ENCODE measurements around the gene DZIP3. TPM values are rescaled to one million over a fixed set of nuclear protein-coding genes. Genes with fewer than 3 reads are reported as not detected.
"Not testable (repeated sequence)": the region's sequence is repeated elsewhere in the genome, so short reads cannot be mapped to it uniquely, and the experiment has no call there.

Gene DZIP3
- total and polyA plus RNA-seq, 10 donors = 4.8 to 24.4 (median 15.2) TPM

- no peak for DNase-seq
- intact Hi-C loops (cut with DNase I; ENCODE audit: low total_unique reads) = no loop called here
- no peaks in the 10 kb centered on the region for H3K27me3 ChIP-seq (replicated peaks in 1 of 7)
- H3K4me3 ChIP-seq = no peak overlapping the region
- no peak for TF ChIP-seq POLR2A (IDR thresholded peaks at IDR 0.05)
- no peak for TF ChIP-seq POLR2AphosphoS5 (IDR thresholded peaks at IDR 0.05)
- no peak for TF ChIP-seq CTCF (IDR thresholded peaks at IDR 0.05 in 8 of 11, conservative IDR thresholded peaks at IDR 0.05 in 3 of 11)
- WGBS, 5 donors = 96 to 100% (median 100%) methylated on average over 1 of the region's 1 CpG
- peaks cover 0 to 49% (median 0%) of the 10 kb centered on the region in 6 donors for H3K36me3 ChIP-seq
- H3K9me3 ChIP-seq = no peaks in the 10 kb centered on the region
- H3K27ac ChIP-seq = no peak overlapping the region
- peaks cover 0 to 4% (median under 1%) of the 10 kb centered on the region in 6 donors for H3K4me1 ChIP-seq
Observed at GRCh38 chr3:108610651-108611050, 21.1 kb downstream of the DZIP3 start.

- H3K36me3 ChIP-seq = peaks cover 0 to 45% (median 5%) of the 10 kb centered on the region in 6 donors
- H3K27me3 ChIP-seq (replicated peaks in 1 of 7); H3K9me3 ChIP-seq; H3K27ac ChIP-seq; intact Hi-C loops (cut with DNase I; ENCODE audit: low total_unique reads); H3K4me1 ChIP-seq; H3K4me3 ChIP-seq; DNase-seq: not testable (repeated sequence)
- 96 to 99% (median 97%) methylated on average over 8 of the region's 8 CpGs for WGBS, 5 donors
Observed at GRCh38 chr3:108616090-108616489, 26.6 kb downstream of the DZIP3 start.

- H3K36me3 ChIP-seq = peaks cover 0 to 28% (median 6%) of the 10 kb centered on the region in 6 donors
- H3K27me3 ChIP-seq (replicated peaks in 1 of 7) = no peaks in the 10 kb centered on the region
- no peak for DNase-seq
- intact Hi-C loops (cut with DNase I; ENCODE audit: low total_unique reads) = no loop called here
- WGBS, 5 donors = 90 to 99% (median 95%) methylated on average over 1 of the region's 1 CpG
- H3K4me1 ChIP-seq = no peaks in the 10 kb centered on the region
- H3K27ac ChIP-seq = no peak overlapping the region
- H3K4me3 ChIP-seq = no peak overlapping the region
- H3K9me3 ChIP-seq = peaks cover 0 to 6% (median 0%) of the 10 kb centered on the region in 8 donors
- TF ChIP-seq CTCF (IDR thresholded peaks at IDR 0.05 in 8 of 11, conservative IDR thresholded peaks at IDR 0.05 in 3 of 11) (no peak), POLR2A (IDR thresholded peaks at IDR 0.05) (no peak), POLR2AphosphoS5 (IDR thresholded peaks at IDR 0.05) (no peak)
Observed at GRCh38 chr3:108620250-108620649, 30.7 kb downstream of the DZIP3 start.

- TF ChIP-seq CTCF (IDR thresholded peaks at IDR 0.05 in 8 of 11, conservative IDR thresholded peaks at IDR 0.05 in 3 of 11) (no peak), POLR2AphosphoS5 (IDR thresholded peaks at IDR 0.05) (no peak), POLR2A (IDR thresholded peaks at IDR 0.05) (no peak)
- 87 to 97% (median 89%) methylated on average over 3 of the region's 3 CpGs for WGBS, 5 donors
- Histone ChIP-seq H3K4me1 (no peaks in the 10 kb centered on the region), H3K4me3 (no peak overlapping the region), H3K36me3 (peaks cover 0 to 50% (median 3%) of the 10 kb centered on the region in 6 donors), H3K9me3 (peaks cover 0 to 6% (median 0%) of the 10 kb centered on the region in 8 donors), H3K27me3 (replicated peaks in 1 of 7) (no peaks in the 10 kb centered on the region), H3K27ac (no peak overlapping the region)
- peak; percentile 65 for DNase-seq
- intact Hi-C loops (cut with DNase I; ENCODE audit: low total_unique reads) = no loop called here
Observed at GRCh38 chr3:108623504-108623903, 34.0 kb downstream of the DZIP3 start.

GRCh38 chr3:108629974-108630373, 40.5 kb downstream of the DZIP3 start:
- WGBS, 5 donors = 94 to 100% (median 97%) methylated on average over 1 of the region's 1 CpG
- H3K36me3 ChIP-seq = peaks cover 0 to 51% (median 4%) of the 10 kb centered on the region in 6 donors
- intact Hi-C loops (cut with DNase I; ENCODE audit: low total_unique reads) = no loop called here

More at GRCh38 chr3:108629974-108630373, 40.5 kb downstream of the DZIP3 start:
- TF ChIP-seq POLR2AphosphoS5 (IDR thresholded peaks at IDR 0.05) (no peak), POLR2A (IDR thresholded peaks at IDR 0.05) (no peak), CTCF (IDR thresholded peaks at IDR 0.05 in 8 of 11, conservative IDR thresholded peaks at IDR 0.05 in 3 of 11) (no peak)
- no peak for DNase-seq
- H3K4me3 ChIP-seq = no peak overlapping the region
- no peaks in the 10 kb centered on the region for H3K27me3 ChIP-seq (replicated peaks in 1 of 7)
- no peak overlapping the region for H3K27ac ChIP-seq
- no peaks in the 10 kb centered on the region for H3K9me3 ChIP-seq
- no peaks in the 10 kb centered on the region for H3K4me1 ChIP-seq
